ENCODE results near the gene ABCA4.
"Not testable (repeated sequence)": the region's sequence is repeated elsewhere in the genome, so short reads cannot be mapped to it uniquely, and the experiment has no call there.

The ABCA4 gene

DNA sequence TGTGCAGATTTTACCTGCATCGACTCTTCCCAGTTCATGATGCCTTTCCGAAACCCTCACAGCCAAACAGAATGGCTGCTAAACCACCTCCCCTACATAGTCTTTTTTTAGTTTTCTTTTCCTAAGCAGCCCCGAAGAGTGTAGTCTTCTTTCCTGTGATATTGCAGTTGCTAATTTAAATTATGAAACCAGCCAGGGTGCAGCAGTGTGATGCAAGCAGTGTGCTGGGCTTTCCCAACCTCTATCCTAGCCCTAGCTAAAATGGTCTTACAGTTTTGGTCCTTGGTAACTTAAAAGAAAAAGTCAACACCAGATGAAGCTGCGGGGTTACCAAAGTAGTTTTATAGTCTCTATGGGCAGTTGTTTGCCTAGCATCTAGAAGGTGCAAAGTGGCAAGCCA, 129.7 kb downstream of the ABCA4 start:
- TF ChIP-seq CTCF (conservative IDR thresholded peaks at IDR 0.05; ENCODE audit: low read depth, low read length): no peak
- no peak overlapping the region for H3K4me3 ChIP-seq (ENCODE audit: low read depth, low read length)
- DNase-seq (ENCODE audit: low read depth): no peak

DNA sequence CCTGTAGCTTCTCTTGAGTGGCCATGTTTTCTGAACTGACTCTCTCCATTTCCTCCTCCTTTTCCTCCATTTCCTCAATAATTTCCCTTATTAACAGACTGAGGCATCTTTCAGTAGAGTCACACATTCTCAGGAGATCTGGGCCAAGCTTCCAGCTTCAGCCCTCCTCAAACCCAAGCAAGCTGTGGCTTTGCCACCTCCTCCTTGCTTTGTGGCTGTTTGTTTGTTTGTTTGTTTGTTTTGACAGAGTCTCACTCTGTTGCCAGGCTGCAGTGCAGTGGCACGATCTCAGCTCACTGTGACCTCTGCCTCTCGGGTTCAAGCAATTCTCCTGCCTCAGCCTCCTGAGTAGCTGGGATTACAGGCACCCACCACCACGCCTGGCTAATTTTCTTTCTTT, 130.5 kb downstream of the ABCA4 start:
- not testable (repeated sequence) for H3K4me3 ChIP-seq (ENCODE audit: low read depth, low read length); DNase-seq (ENCODE audit: low read depth)

- H3K4me3 ChIP-seq (ENCODE audit: low read depth, low read length): no peak overlapping the region
- DNase-seq (ENCODE audit: low read depth): no peak
- TF ChIP-seq CTCF (conservative IDR thresholded peaks at IDR 0.05; ENCODE audit: low read depth, low read length): no peak
These were observed 130.9 kb downstream of the ABCA4 start for GRCh38 chr1:93990010-93990409.

GRCh38 chr1:93989601-93990000, 131.3 kb downstream of the ABCA4 start:
- DNase-seq (ENCODE audit: low read depth): no peak
- H3K4me3 ChIP-seq (ENCODE audit: low read depth, low read length): no peak overlapping the region
- TF ChIP-seq CTCF (conservative IDR thresholded peaks at IDR 0.05; ENCODE audit: low read depth, low read length): no peak

DNA sequence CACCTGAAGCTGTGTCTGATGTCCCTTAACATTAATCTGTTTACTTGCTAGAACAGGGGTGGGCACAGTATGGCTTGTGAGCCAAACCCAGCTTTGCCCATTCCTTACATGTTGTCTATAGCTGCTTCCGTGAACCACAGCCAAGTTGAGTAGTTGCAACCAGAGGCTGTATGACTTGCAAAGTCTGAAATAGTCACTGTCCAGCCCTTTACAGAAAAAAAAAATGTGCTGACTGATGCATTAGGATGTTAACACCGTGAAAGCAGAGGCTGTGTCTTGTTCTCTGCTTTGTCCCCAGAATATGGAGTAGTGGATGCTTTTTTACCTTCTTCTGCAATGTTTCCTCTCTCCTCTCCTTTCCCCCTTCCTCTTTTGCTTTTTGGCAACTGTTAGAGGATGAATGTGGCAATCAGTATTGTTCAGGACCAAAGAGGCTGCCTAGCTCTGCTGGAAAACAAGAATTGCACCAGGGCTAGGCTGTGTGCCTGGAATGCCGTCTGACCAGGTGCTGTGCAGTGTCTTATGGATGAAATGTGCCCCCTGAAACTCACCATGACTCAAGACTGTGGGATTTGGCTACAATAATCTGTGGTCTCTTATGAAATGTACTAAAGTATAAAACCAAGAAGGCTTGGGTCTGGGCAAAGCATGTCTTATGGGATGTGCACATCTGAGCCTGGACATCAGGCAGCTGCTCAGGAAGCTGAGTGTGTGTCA, 132.2 kb downstream of the ABCA4 start:
- peak; percentile 92 for DNase-seq (ENCODE audit: low read depth)
- no peak overlapping the region for H3K4me3 ChIP-seq (ENCODE audit: low read depth, low read length)

GRCh38 chr1:93981274-93981667, 139.7 kb downstream of the ABCA4 start:
- DNase-seq (ENCODE audit: low read depth): no peak
- TF ChIP-seq CTCF (conservative IDR thresholded peaks at IDR 0.05; ENCODE audit: low read depth, low read length): no peak

More for the DNA sequence above, 132.2 kb downstream of the ABCA4 start:
- TF ChIP-seq CTCF (conservative IDR thresholded peaks at IDR 0.05; ENCODE audit: low read depth, low read length): no peak

DNA sequence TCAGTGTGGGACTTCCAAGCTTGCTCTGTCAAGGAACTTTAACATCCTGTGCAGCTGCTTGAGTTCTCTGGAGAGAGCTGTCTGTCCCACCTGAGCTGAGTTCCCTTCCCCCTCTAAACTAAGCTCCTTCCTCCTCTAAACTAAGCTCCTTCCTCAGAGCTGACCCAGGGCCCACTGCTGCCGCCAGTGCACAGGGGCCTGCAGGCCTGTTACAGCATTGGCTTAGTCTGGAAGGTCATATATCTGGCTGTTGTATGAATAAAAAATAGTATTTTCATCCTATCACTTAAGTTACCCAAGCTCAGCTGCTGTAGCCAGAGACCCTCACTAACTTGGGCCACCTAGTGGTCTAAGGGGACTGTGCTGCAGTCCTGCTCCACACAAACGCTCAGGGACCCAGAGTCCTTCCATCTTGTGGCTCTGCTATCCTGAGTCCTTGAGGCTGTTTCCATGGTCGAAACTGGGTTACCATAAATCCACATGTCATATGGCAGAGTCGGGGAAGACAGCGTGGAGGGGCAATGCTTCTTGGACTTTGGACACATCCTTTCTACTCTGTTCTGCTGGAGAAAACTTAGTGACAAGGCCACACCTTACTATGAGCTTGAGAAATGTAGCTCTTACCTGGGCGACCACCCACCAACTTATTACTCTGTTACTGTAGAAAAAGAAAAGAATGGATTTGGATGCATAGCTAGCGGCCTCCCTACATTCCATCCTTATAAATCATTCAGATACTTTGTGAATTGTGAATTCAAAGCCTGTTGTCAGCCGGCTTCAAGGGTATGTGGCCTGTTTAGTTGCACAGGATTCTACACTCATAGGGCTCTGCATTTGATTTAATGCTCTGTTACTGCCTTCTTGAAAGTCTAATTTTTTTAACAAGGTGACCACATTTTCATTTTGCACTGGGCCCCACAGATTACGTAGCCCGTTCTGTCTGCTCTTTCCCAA, 140.4 kb downstream of the ABCA4 start:
- H3K4me3 ChIP-seq (ENCODE audit: low read depth, low read length): no peak overlapping the region
- TF ChIP-seq CTCF (conservative IDR thresholded peaks at IDR 0.05; ENCODE audit: low read depth, low read length): peak; percentile 50
- peak; percentile 43 for DNase-seq (ENCODE audit: low read depth)

More at GRCh38 chr1:93981274-93981667, 139.7 kb downstream of the ABCA4 start:
- no peak overlapping the region for H3K4me3 ChIP-seq (ENCODE audit: low read depth, low read length)
